OCI-LY7 (cell line): ENCODE data around the gene FBXL16. TPM values are rescaled to one million over a fixed set of nuclear protein-coding genes. Genes with fewer than 3 reads are reported as not detected.

Source experiments
- BruUV-seq: library from RNA; stranded (reverse); fragments of 400-500 nt; replicated peaks from 2 replicates; lab custom pipeline; 2021; lab: Mats Ljungman, UMichigan
- CTCF ChIA-PET: fragments of 300-600 bp; sonication (Branson Sonifier 250); formaldehyde crosslinking; loops from one replicate; lab custom pipeline; 2022; ENCODE audit warnings: antibody characterized with exemption; ENCODE audit not compliant: unreplicated experiment; lab: Charles Lee
- POLR2A ChIA-PET: fragments of 300-600 bp; sonication (Branson Sonifier 250); formaldehyde crosslinking; loops from one replicate; lab custom pipeline; 2022; ENCODE audit warnings: antibody characterized with exemption; lab: Charles Lee
- DNase-seq: peaks from one replicate; pipeline ENCODE4 v3.0.0-alpha.2; 2015; ENCODE audit warnings: low spot score
- H2AFZ ChIP-seq: fragments of 200-600 bp; sonication (generic), shearing (Covaris generic); 2 replicates; pipeline ENCODE4 v1.6.1; 2014; ENCODE audit warnings: mild to moderate bottlenecking, antibody characterized with exemption, low read length, moderate library complexity
- H3K27ac ChIP-seq: fragments of 200-600 bp; sonication (generic); 2 replicates; pipeline ENCODE4 v1.5.1; 2014; ENCODE audit warnings: mixed run types, low read depth, mild to moderate bottlenecking, moderate library complexity, low read length, inconsistent platforms; ENCODE audit not compliant: poor library complexity, severe bottlenecking
- H3K36me3 ChIP-seq: fragments of 200-600 bp; sonication (generic); 2 replicates; pipeline ENCODE4 v1.6.1; 2014; ENCODE audit warnings: mild to moderate bottlenecking, antibody characterized with exemption, low read length, moderate library complexity, mixed read lengths; ENCODE audit not compliant: insufficient read depth
- H3K4me1 ChIP-seq: fragments of 200-600 bp; sonication (generic); 2 replicates; pipeline ENCODE4 v1.5.1; 2014; ENCODE audit warnings: mild to moderate bottlenecking, low read length; ENCODE audit not compliant: insufficient read depth, poor library complexity, severe bottlenecking
- H3K4me2 ChIP-seq: fragments of 200-600 bp; sonication (generic); 2 replicates; pipeline ENCODE4 v1.6.1; 2014; ENCODE audit warnings: mild to moderate bottlenecking, low read length
- H3K4me3 ChIP-seq: fragments of 200-600 bp; sonication (generic); 2 replicates; pipeline ENCODE4 v1.5.1; 2014; ENCODE audit warnings: mild to moderate bottlenecking, low read depth, low read length; ENCODE audit not compliant: poor library complexity, severe bottlenecking
- H3K79me2 ChIP-seq: fragments of 200-600 bp; sonication (generic); 2 replicates; pipeline ENCODE4 v1.6.1; 2016; ENCODE audit warnings: low read depth, mild to moderate bottlenecking, low read length, moderate library complexity, mixed read lengths; ENCODE audit not compliant: insufficient read depth
- H3K9me2 ChIP-seq: fragments of 200-600 bp; sonication (generic); 2 replicates; pipeline ENCODE4 v1.6.1; 2016; ENCODE audit warnings: mild to moderate bottlenecking, low read length, mixed read lengths; ENCODE audit not compliant: insufficient read depth
- H3K9me3 ChIP-seq: fragments of 200-600 bp; sonication (generic); 2 replicates; pipeline ENCODE4 v1.6.1; 2014; ENCODE audit warnings: mild to moderate bottlenecking, mixed run types, low read length, mixed read lengths
- H4K20me1 ChIP-seq: fragments of 200-600 bp; sonication (generic); 2 replicates; pipeline ENCODE4 v1.6.1; 2014; ENCODE audit warnings: mild to moderate bottlenecking, antibody characterized with exemption, low read length, moderate library complexity, mixed read lengths; ENCODE audit not compliant: insufficient read depth
- CTCF ChIP-seq: fragments of 200-600 bp; sonication (generic); conservative IDR thresholded peaks from 2 replicates; pipeline ENCODE4 v1.5.1; 2014; ENCODE audit warnings: mild to moderate bottlenecking, antibody characterized with exemption, low read length, moderate library complexity, mixed read lengths
- EZH2phosphoT487 ChIP-seq: fragments of 200-600 bp; sonication (generic); IDR thresholded peaks from 2 replicates; pipeline ENCODE4 v1.6.1; 2018; ENCODE audit warnings: low read depth, borderline replicate concordance, mild to moderate bottlenecking, mixed run types, antibody characterized with exemption, low read length, moderate library complexity, mixed read lengths
- intact Hi-C: fragments of 100-400 bp; cut with micrococcal nuclease; formaldehyde crosslinking; loops from one replicate; pipeline ENCODE4 v1.10.0; 2022; ENCODE audit not compliant: unreplicated experiment
- total RNA-seq, 2 experiments: library from RNA; depleted of rRNA in 1 of 2; stranded (reverse); fragments of >200 nt in 1 of 2; shearing (Covaris generic) in 1 of 2; gene quantifications; 2 replicates each; pipeline ENCODE4 v1.2.3, GENCODE V29; 2014 to 2022

The FBXL16 gene
- total RNA-seq, 2 experiments from 2014 or later, result 0.16 to 0.42 TPM

GRCh38 chr16:733382-734207, 28.0 kb upstream of the FBXL16 start:
- no peaks in the 10 kb centered on the region for H3K9me2 ChIP-seq
- no peak overlapping the region for H3K4me2 ChIP-seq
- H3K36me3 ChIP-seq, result peaks cover 81% of the 10 kb centered on the region
- ChIA-PET POLR2A (interaction anchor here (0.8 kb wide), 1 partner anchor 18 kb away, joined by 3 read pairs; no protein-coding TSS in a partner anchor), CTCF (no interaction called here)
- TF ChIP-seq CTCF, result peak; percentile 78
- TF ChIP-seq EZH2phosphoT487, result no peak
- H3K4me3 ChIP-seq, result no peak overlapping the region
- peaks cover 18% of the 10 kb centered on the region for H3K79me2 ChIP-seq
- no peak overlapping the region for H3K27ac ChIP-seq
- intact Hi-C loops, result no loop called here
- H3K9me3 ChIP-seq, result no peaks in the 10 kb centered on the region
- BruUV-seq, result no TSS peak
- peaks cover 31% of the 10 kb centered on the region for H3K4me1 ChIP-seq
- no peak overlapping the region for H2AFZ ChIP-seq
- H4K20me1 ChIP-seq, result no peaks in the 10 kb centered on the region
- no peak for DNase-seq

GRCh38 chr16:732936-733335, 27.3 kb upstream of the FBXL16 start:
- ChIA-PET POLR2A (interaction anchor here (0.8 kb wide), 1 partner anchor 17 kb away, joined by 3 read pairs; no protein-coding TSS in a partner anchor), CTCF (no interaction called here)
- Histone ChIP-seq H3K36me3 (peaks cover 81% of the 10 kb centered on the region), H3K27ac (no peak overlapping the region), H4K20me1 (no peaks in the 10 kb centered on the region), H3K4me3 (no peak overlapping the region), H3K9me3 (no peaks in the 10 kb centered on the region), H3K4me1 (peaks cover 30% of the 10 kb centered on the region), H2AFZ (no peak overlapping the region), H3K79me2 (peaks cover 18% of the 10 kb centered on the region), H3K9me2 (no peaks in the 10 kb centered on the region), H3K4me2 (no peak overlapping the region)
- BruUV-seq, result no TSS peak
- TF ChIP-seq CTCF (0 out of 2 replicates have a peak, but pooled peaks have one; percentile 44), EZH2phosphoT487 (no peak)
- no peak for DNase-seq
- intact Hi-C loops, result no loop called here

GRCh38 chr16:732332-732731, 26.7 kb upstream of the FBXL16 start:
- Histone ChIP-seq H3K9me2 (no peaks in the 10 kb centered on the region), H3K4me1 (peaks cover 24% of the 10 kb centered on the region), H3K79me2 (peaks cover 17% of the 10 kb centered on the region), H2AFZ (no peak overlapping the region), H3K9me3 (no peaks in the 10 kb centered on the region), H3K4me3 (no peak overlapping the region), H3K36me3 (peaks cover 79% of the 10 kb centered on the region), H3K27ac (no peak overlapping the region), H3K4me2 (no peak overlapping the region), H4K20me1 (no peaks in the 10 kb centered on the region)
- no TSS peak for BruUV-seq
- ChIA-PET POLR2A (no interaction called here), CTCF (no interaction called here)
- intact Hi-C loops, result no loop called here
- TF ChIP-seq EZH2phosphoT487 (no peak), CTCF (no peak)
- no peak for DNase-seq
